Mucosa of gallbladder (tissue), 1 donor: ENCODE data around the gene TMEM91. TPM values are rescaled to one million over a fixed set of nuclear protein-coding genes. Genes with fewer than 3 reads are reported as not detected.
A peak's percentile ranks its signal among the peaks of the same experiment; 100 is the strongest.
"Not testable (repeated sequence)": the region's sequence is repeated elsewhere in the genome, so short reads cannot be mapped to it uniquely, and the experiment has no call there.

Experiments
- DNase-seq: peaks from one replicate; pipeline ENCODE4 v3.0.0-alpha.2; 2020; ENCODE audit warnings: low spot score
- total RNA-seq: library from RNA; stranded (reverse); gene quantifications from one replicate; pipeline ENCODE4 v1.2.1, GENCODE V29; 2021
- donor health status: DM: no; HTN: no; CAD: no.

TMEM91 gene
- total RNA-seq, result 8.6 TPM

DNA sequence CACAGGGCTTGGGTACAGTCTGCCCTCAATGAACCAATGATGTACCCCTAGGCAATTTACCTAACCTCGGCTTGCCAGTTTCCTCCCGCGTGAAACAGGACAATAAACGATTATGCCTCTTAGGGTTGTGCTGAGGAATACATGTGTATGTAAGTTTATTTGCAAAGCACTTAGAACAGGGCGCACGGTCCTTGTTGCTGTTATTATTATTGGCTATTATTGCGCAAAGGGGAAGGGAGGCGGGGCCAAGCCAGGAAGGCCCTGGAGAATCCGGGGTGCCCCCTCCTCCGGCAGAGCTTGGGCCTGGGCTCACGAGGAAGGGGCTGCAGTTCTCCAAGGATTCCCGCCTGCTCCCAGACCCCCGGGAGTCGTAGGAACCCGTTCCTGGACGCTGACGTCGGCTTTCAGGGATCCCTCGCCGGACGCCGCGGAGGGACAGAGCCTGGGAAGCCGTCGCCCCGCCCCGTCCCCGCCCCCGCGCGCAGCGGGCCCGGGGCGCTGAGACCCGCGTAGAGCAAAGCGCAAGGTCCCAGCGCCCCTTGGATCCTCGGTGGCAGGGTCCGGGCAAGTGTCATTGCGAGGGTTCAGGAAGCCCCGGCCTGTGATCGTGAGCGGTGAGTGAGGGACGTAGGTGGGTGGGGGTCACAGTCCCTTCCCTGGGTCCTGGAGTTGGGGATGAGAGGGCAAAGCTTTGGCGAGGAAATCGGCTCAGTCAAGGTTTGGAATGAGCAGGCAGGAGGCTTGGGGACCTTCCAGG, at the start of gene TMEM91:
TMEM91 (plus strand) TSS at position 293 of the 757 bp plus-strand sequence. CDS start 1,777 bp downstream, outside the sequence.
- DNase-seq, result no peak

GRCh38 chr19:41327076-41327575, 49.2 kb upstream of the TMEM91 start:
- no peak for DNase-seq

DNA sequence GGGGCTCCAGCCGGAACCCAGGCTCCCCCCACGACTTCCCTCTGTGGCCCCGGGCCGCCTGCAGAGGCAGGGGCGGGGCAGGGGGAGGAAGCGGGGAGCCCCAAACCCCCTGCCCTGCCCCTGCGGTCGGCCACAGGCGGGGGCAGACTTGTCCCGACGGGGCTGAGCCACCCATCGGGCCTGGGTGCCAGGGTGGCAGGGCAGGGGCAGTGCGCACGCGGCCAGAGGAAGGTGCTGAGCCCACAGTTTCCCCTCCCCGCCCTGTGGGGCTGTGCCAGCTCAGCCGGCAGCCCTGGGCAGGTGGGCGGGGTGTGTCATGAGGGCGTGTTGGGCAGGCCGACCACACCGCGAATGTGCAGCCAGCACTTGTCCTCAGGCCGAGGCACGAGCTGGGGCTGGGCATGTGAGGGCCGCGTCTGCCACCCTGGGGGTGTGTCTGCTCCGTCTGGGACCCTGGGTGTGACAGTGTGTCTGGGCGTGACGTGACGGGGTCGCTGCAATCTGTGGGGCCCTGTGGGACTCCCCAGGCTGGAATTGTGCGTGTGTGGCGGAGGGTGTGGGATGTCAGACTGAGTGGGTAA, 48.7 kb upstream of the TMEM91 start:
- peak; percentile 68 for DNase-seq

GRCh38 chr19:41328157-41328841, 48.0 kb upstream of the TMEM91 start:
- DNase-seq, result no peak

DNA sequence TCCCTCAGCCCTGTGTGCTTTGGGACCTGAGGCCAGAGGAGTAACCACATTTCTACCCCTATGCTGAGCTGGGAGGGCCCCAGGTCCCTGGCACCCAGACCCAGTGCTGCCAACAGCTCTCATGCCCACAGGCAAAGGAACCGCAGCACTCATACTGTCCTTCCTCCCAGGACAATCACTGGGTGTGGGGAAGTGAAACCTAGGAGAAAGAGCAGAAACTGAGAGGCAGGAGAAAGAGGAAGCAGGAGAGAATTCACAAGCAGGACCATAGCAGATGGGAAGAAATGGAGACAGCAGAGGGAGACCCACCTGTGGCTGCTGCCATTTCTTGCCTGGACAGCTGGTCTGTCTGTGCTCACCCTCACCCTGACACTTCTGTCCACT, 47.5 kb upstream of the TMEM91 start:
- no peak for DNase-seq

- DNase-seq, result no peak
Measured at GRCh38 chr19:41330481-41330880, 45.9 kb upstream of the TMEM91 start.

DNA sequence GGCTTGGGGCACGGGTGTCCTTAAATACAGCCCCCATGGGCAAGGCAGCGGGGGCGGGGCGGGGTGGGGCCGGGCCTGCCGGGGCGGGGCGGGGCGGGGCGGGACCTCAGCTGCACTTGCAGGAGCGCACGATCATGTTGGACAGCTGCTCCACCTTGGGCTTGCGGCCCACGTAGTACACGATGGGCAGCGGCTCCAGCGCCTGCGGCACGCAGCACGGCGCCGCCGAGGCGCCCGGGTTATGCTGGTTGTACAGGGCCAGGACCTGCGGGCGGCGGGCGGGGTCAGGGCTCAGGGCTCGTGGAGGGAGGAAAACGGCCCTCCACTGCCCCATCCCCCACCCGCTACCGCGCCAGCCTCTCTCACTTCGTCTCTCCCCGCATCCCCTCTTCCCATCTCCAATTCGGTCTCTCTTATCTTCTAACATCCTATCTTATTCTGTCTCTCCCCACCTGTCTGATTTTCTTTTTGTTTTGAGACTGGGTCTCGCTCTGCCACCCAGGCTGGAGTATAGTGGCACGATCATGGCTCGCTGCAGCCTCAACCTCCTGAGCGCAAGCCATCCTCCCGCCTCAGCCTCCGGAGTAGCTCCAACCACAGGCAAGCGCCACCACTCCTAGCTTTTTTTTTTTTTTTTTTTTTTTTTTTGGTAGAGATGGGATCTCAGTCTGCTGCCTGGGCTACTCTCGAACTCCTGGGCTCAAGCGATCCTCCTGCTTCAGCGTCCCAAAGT, 45.2 kb upstream of the TMEM91 start:
- no peak for DNase-seq

DNA sequence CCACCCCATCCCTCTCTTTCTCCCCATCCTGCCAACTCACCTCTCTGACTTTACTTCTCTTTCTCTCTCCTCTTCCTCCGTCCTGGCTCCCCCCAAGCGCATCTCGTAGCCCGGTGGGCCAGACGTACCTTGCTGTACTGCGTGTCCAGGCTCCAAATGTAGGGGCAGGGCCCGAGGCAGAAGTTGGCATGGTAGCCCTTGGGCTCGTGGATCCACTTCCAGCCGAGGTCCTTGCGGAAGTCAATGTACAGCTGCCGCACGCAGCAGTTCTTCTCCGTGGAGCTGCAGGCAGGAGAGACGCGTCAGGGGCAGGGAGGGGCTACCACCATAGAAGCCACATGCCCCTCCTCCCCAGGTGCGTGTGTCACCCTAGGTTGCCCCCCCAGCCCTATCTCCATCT, 44.3 kb upstream of the TMEM91 start:
- DNase-seq, result no peak

DNA sequence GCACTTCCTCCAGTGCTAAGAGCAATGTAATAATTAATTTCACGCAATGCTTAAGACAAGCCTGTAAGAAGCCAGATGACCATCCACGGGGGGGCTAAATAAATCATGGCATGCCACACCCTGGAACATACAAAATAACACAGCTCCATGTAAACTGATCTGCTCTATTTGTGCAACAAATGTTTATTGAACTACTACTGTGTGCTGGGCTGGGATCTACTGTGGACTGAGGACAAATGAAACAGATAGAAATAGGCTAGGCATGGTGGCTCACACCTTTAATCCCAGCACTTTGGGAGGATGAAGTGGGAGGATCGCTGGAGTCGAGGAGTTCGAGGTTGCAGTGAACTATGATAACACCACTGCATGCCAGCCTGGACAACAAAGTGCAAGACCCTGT, 43.9 kb upstream of the TMEM91 start:
- DNase-seq, result no peak

DNA sequence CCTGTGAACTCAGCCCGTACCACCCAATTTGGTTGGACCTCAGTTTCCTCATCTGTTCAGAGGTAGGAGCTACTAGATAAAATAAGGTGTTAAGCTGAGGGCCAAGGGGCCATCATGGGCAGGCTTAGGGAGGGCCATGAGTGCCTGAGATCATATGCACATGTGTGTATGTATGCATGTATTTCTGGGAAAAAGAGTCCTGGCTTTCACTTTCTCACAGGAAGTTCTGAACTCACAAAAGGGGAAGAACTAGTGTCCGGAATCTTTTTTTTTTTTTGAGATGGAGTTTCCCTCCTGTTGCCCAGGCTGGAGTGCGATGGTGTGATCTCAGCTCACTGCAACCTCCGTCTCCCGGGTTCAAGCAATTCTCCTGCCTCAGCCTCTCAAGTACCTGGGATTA, 41.5 kb upstream of the TMEM91 start:
- DNase-seq, result no peak

DNA sequence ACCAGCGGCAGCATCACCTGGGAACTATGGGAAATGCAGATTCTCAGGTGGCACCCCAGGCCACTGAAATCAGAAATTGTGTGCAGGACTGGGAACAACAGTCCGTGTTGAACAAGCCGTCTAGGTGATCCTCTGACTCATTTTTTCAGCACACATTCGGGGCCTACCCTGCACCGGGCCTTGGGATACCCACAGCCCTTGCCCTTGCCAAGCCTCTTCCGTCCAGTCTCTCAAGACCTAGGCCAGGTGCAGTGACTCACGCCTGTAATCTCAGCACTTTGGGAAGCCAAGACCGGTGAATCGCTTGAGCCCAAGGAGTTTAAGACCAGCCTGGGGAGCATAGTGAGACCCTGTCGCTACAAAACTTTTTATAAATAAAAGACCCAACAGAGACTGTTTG, 40.9 kb upstream of the TMEM91 start:
- no peak for DNase-seq

GRCh38 chr19:41339936-41340335, 36.4 kb upstream of the TMEM91 start:
- DNase-seq, result no peak

GRCh38 chr19:41341669-41342490, 34.5 kb upstream of the TMEM91 start:
- no peak for DNase-seq

- DNase-seq, result no peak
Measured at GRCh38 chr19:41344162-41344561, 32.2 kb upstream of the TMEM91 start.

DNA sequence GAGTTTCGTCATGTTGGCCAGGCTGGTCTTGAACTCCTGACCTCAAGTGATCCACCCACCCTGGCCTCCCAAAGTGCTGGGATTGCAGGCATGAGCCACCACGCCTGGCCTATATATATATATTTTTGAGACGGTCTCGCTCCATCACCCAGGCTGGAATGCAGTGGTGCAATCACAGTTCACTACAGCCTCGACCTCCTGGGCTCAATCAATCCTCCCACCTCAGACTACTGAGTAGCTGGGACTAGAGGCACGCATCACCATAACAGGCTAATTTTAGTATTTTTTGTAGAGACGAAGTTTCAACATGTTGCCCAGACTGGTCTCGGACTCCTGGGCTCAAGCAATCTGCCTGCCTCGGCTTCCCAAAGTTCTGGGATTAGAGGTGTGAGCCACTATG, 29.4 kb upstream of the TMEM91 start:
- not testable (repeated sequence) for DNase-seq

- no peak for DNase-seq
Measured at GRCh38 chr19:41350735-41351338, 25.5 kb upstream of the TMEM91 start.

- DNase-seq, result no peak
Measured at GRCh38 chr19:41351339-41352245, 24.7 kb upstream of the TMEM91 start.

DNA sequence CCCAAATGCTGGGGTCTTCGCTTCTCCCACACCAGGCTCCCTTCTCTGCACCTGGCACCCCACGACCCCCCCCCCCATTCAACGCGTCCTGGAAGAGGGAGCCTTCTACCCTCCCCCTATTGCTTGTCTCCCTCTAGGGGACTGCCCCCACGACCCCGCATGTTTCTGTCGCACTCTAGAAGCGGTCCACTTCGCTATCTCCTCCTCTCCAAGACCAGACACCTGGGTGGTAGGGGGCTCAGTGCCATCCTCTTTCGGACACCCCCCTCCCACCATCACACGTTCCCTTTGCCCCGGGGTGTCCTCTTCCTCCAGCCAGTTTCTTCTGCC, 24.1 kb upstream of the TMEM91 start:
- no peak for DNase-seq

DNA sequence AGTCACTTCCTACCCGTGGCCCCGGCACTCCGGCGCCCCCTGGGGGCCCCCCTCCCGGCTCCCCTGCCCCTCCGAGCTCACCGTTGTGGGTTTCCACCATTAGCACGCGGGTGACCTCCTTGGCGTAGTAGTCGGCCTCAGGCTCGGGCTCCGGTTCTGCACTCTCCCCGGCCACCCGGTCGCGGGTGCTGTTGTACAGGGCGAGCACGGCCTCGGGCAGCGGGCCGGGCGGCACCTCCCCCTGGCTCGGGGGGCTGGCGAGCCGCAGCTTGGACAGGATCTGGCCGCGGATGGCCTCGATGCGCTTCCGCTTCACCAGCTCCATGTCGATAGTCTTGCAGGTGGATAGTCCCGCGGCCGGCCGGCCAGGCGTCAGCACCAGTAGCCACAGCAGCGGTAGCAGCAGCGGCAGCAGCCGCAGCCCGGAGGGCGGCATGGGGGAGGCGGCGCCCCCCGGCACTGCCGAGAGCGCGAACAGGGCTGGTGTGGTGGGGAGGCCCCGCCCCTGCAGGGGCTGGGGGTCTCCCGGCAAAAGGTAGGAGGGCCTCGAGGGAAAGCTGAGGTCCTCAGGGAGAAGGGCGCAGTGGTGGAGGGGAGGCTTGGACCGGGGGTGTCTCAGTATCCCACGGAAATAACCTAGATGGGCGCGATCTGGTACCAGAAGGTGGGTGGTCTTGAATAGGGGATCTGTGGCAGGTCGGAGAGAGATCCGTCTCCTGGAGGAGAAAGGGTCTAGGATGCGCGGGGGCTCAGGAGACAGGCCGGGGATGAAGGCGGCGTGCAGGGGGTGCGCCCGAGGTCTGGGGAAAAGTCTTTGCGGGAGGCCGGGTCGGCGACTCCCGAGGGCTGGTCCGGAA, 23.5 kb upstream of the TMEM91 start:
- DNase-seq, result no peak
